ENCODE data around the gene SMG6. TPM values are rescaled to one million over a fixed set of nuclear protein-coding genes. Genes with fewer than 3 reads are reported as not detected.

SMG6 gene
- total and polyA plus RNA-seq, 2 experiments from 2014 or later = 11.9 to 19.9 TPM

- peaks cover 23% of the 10 kb centered on the region for H3K4me1 ChIP-seq (ENCODE audit: insufficient read depth)
- peaks cover 40% of the 10 kb centered on the region for H3K27me3 ChIP-seq
- no peak overlapping the region for H3K27ac ChIP-seq
- TF ChIP-seq CTCF (IDR thresholded peaks at IDR 0.05; ENCODE audit: poor library complexity) (no peak), EZH2phosphoT487 (IDR thresholded peaks at IDR 0.05; ENCODE audit: low read depth, severe bottlenecking, unreplicated experiment) (no peak), EZH2 (IDR thresholded peaks at IDR 0.05; ENCODE audit: borderline replicate concordance) (no peak)
- H2AFZ ChIP-seq = no peak overlapping the region
- no peak overlapping the region for H3K4me3 ChIP-seq
- H3K4me2 ChIP-seq = no peak overlapping the region
- no peaks in the 10 kb centered on the region for H3K9me2 ChIP-seq (replicated peaks; ENCODE audit: insufficient read depth)
- no peaks in the 10 kb centered on the region for H3K9me3 ChIP-seq (ENCODE audit: low read depth)
- no peaks in the 10 kb centered on the region for H3K36me3 ChIP-seq (replicated peaks; ENCODE audit: insufficient read depth, low read depth)
- WGBS (ENCODE audit: low lambda C conversion rate, missing lambda C conversion rate) = 46% methylated on average over 6 of the region's 6 CpGs
- peaks cover 15% of the 10 kb centered on the region for H3K79me2 ChIP-seq
- no peak for DNase-seq (ENCODE audit: low spot score)
- H4K20me1 ChIP-seq (ENCODE audit: insufficient read depth, poor library complexity, severe bottlenecking) = no peaks in the 10 kb centered on the region
Observed at GRCh38 chr17:2028737-2029136, 274.8 kb downstream of the SMG6 start.

- H3K9me2 ChIP-seq (replicated peaks; ENCODE audit: insufficient read depth) = no peaks in the 10 kb centered on the region
- DNase-seq (ENCODE audit: low spot score) = no peak
- no peaks in the 10 kb centered on the region for H4K20me1 ChIP-seq (ENCODE audit: insufficient read depth, poor library complexity, severe bottlenecking)
- H2AFZ ChIP-seq = no peak overlapping the region
- no peak overlapping the region for H3K27ac ChIP-seq
- no peak overlapping the region for H3K4me3 ChIP-seq
- peaks cover 43% of the 10 kb centered on the region for H3K27me3 ChIP-seq
- H3K79me2 ChIP-seq = peaks cover 15% of the 10 kb centered on the region
- TF ChIP-seq EZH2phosphoT487 (IDR thresholded peaks at IDR 0.05; ENCODE audit: low read depth, severe bottlenecking, unreplicated experiment) = no peak
- TF ChIP-seq EZH2 (IDR thresholded peaks at IDR 0.05; ENCODE audit: borderline replicate concordance) = no peak
- TF ChIP-seq CTCF (IDR thresholded peaks at IDR 0.05; ENCODE audit: poor library complexity) = no peak
- H3K4me2 ChIP-seq = no peak overlapping the region
- 87% methylated on average over 5 of the region's 5 CpGs for WGBS (ENCODE audit: low lambda C conversion rate, missing lambda C conversion rate)
- no peaks in the 10 kb centered on the region for H3K9me3 ChIP-seq (ENCODE audit: low read depth)
- H3K36me3 ChIP-seq (replicated peaks; ENCODE audit: insufficient read depth, low read depth) = no peaks in the 10 kb centered on the region
- peaks cover 23% of the 10 kb centered on the region for H3K4me1 ChIP-seq (ENCODE audit: insufficient read depth)
Observed at GRCh38 chr17:2028234-2028614, 275.4 kb downstream of the SMG6 start.

GRCh38 chr17:2027528-2028233, 275.9 kb downstream of the SMG6 start:
- no peak overlapping the region for H3K4me3 ChIP-seq
- H3K4me1 ChIP-seq (ENCODE audit: insufficient read depth) = peaks cover 23% of the 10 kb centered on the region
- DNase-seq (ENCODE audit: low spot score) = no peak
- H3K4me2 ChIP-seq = no peak overlapping the region
- H3K79me2 ChIP-seq = peaks cover 15% of the 10 kb centered on the region
- H3K9me3 ChIP-seq (ENCODE audit: low read depth) = no peaks in the 10 kb centered on the region
- H2AFZ ChIP-seq = no peak overlapping the region
- WGBS (ENCODE audit: low lambda C conversion rate, missing lambda C conversion rate) = 81% methylated on average over 11 of the region's 11 CpGs
- no peaks in the 10 kb centered on the region for H3K9me2 ChIP-seq (replicated peaks; ENCODE audit: insufficient read depth)
- H3K36me3 ChIP-seq (replicated peaks; ENCODE audit: insufficient read depth, low read depth) = no peaks in the 10 kb centered on the region
- peaks cover 48% of the 10 kb centered on the region for H3K27me3 ChIP-seq
- TF ChIP-seq EZH2phosphoT487 (IDR thresholded peaks at IDR 0.05; ENCODE audit: low read depth, severe bottlenecking, unreplicated experiment) = no peak
- no peak overlapping the region for H3K27ac ChIP-seq
- H4K20me1 ChIP-seq (ENCODE audit: insufficient read depth, poor library complexity, severe bottlenecking) = no peaks in the 10 kb centered on the region

- peaks cover 59% of the 10 kb centered on the region for H3K27me3 ChIP-seq
- DNase-seq (ENCODE audit: low spot score) = peak; percentile 86
Observed at GRCh38 chr17:2025622-2026309, 277.8 kb downstream of the SMG6 start.

More at GRCh38 chr17:2025622-2026309, 277.8 kb downstream of the SMG6 start:
- 3% methylated on average over 22 of the region's 55 CpGs for WGBS (ENCODE audit: low lambda C conversion rate, missing lambda C conversion rate)
- H2AFZ ChIP-seq = peak overlapping the region; percentile 22
- H3K36me3 ChIP-seq (replicated peaks; ENCODE audit: insufficient read depth, low read depth) = no peaks in the 10 kb centered on the region
- no peaks in the 10 kb centered on the region for H3K9me2 ChIP-seq (replicated peaks; ENCODE audit: insufficient read depth)
- TF ChIP-seq EZH2phosphoT487 (IDR thresholded peaks at IDR 0.05; ENCODE audit: low read depth, severe bottlenecking, unreplicated experiment) (peak; percentile 8), EZH2 (IDR thresholded peaks at IDR 0.05; ENCODE audit: borderline replicate concordance) (peak; percentile 62), CTCF (IDR thresholded peaks at IDR 0.05; ENCODE audit: poor library complexity) (peak; percentile 77)
- H3K27ac ChIP-seq = no peak overlapping the region
- H3K79me2 ChIP-seq = no peaks in the 10 kb centered on the region
- H3K4me1 ChIP-seq (ENCODE audit: insufficient read depth) = peaks cover 19% of the 10 kb centered on the region
- H4K20me1 ChIP-seq (ENCODE audit: insufficient read depth, poor library complexity, severe bottlenecking) = no peaks in the 10 kb centered on the region
- H3K4me3 ChIP-seq = peak overlapping the region; percentile 57
- H3K9me3 ChIP-seq (ENCODE audit: low read depth) = no peaks in the 10 kb centered on the region
- H3K4me2 ChIP-seq = peak overlapping the region; percentile 98

Data from hepatocyte (in vitro differentiated cells).